Spleen (tissue), 11 donors: ENCODE results near the gene HCFC1. TPM values are rescaled to one million over a fixed set of nuclear protein-coding genes. Genes with fewer than 3 reads are reported as not detected.

Experiments used
- DNase-seq: peaks from one replicate; pipeline ENCODE4 v3.0.0-alpha.2; 2020
- H3K27ac ChIP-seq, 8 donors: fragments of 200-600 bp; sonication (generic) in 7 of 8; 1 replicate in 4 of 8; 2 replicates in 4 of 8; pipeline versions ENCODE4 v1.5.0 to v1.8.0; 2016 to 2021; ENCODE audit warnings: inconsistent platforms in 4 of 8, mild to moderate bottlenecking in 4 of 8, moderate library complexity in 1 of 8
- H3K27me3 ChIP-seq, 7 donors: fragments of 200-600 bp; sonication (generic) in 6 of 7; replicated peaks in 1 of 7; 1 replicate in 4 of 7; 2 replicates in 3 of 7; pipeline versions ENCODE4 v1.5.0 to v1.8.0; 2016 to 2021; ENCODE audit warnings: inconsistent platforms in 3 of 7, mild to moderate bottlenecking in 1 of 7
- H3K36me3 ChIP-seq, 6 donors: fragments of 200-600 bp; sonication (generic) in 5 of 6; 1 replicate in 4 of 6; 2 replicates in 2 of 6; pipeline versions ENCODE4 v1.5.0 to v1.8.0; 2016 to 2021; ENCODE audit warnings: inconsistent platforms in 2 of 6
- H3K4me1 ChIP-seq, 6 donors: fragments of 200-600 bp; sonication (generic) in 5 of 6; 1 replicate in 3 of 6; 2 replicates in 3 of 6; pipeline versions ENCODE4 v1.5.0 to v1.8.0; 2016 to 2021; ENCODE audit warnings: inconsistent platforms in 3 of 6
- H3K4me3 ChIP-seq, 8 donors: fragments of 200-600 bp; sonication (generic) in 7 of 8; 1 replicate in 4 of 8; 2 replicates in 4 of 8; pipeline versions ENCODE4 v1.5.0 to v1.8.0; 2016 to 2021; ENCODE audit warnings: inconsistent platforms in 4 of 8, mild to moderate bottlenecking in 4 of 8, moderate library complexity in 2 of 8
- H3K9me3 ChIP-seq, 8 donors: fragments of 200-600 bp; sonication (generic) in 7 of 8; 1 replicate in 4 of 8; 2 replicates in 4 of 8; pipeline versions ENCODE4 v1.5.0 to v1.8.0; 2016 to 2021; ENCODE audit warnings: inconsistent platforms in 4 of 8
- CTCF ChIP-seq, 11 experiments: fragments of 200-600 bp in 7 of 11; fragments of 450-650 bp in 4 of 11; sonication (generic) in 4 of 11; IDR thresholded peaks in 8 of 11; conservative IDR thresholded peaks in 3 of 11; 1 replicate in 7 of 11; 2 replicates in 4 of 11; pipeline versions ENCODE4 v1.4.0 to v1.8.0; 2016 to 2021; ENCODE audit warnings: antibody characterized with exemption in 11 of 11, inconsistent platforms in 4 of 11, mild to moderate bottlenecking in 1 of 11
- POLR2A ChIP-seq, 3 donors: fragments of 450-650 bp; IDR thresholded peaks; one replicate each; pipeline ENCODE4 v1.5.1; 2017; ENCODE audit warnings: antibody characterized with exemption in 3 of 3, mild to moderate bottlenecking in 1 of 3
- POLR2AphosphoS5 ChIP-seq, 3 donors: sonication (generic); formaldehyde crosslinking; IDR thresholded peaks; one replicate each; pipeline ENCODE4 v1.5.1; 2017; ENCODE audit warnings: antibody characterized with exemption in 3 of 3
- WGBS, 5 donors: extraction: QIAGEN DNeasy Blood & Tissue Kit in 3 of 5; methylation state at CpG; one replicate each; pipeline versions ENCODE4 v1.1.5 to v1.1.7; 2013 to 2018; 5-methylcytosine and 5-hydroxymethylcytosine counted together
- intact Hi-C: fragments of 100-400 bp; cut with DNase I; formaldehyde crosslinking; loops from one replicate; pipeline ENCODE4 v1.15.0; 2023; ENCODE audit warnings: low total_unique reads
- polyA plus RNA-seq, 3 donors: library from polyadenylated mRNA; stranded (reverse); fragments of 200-250 nt; gene quantifications; one replicate each; pipeline ENCODE4 v1.2.1, GENCODE V29; 2013
- total RNA-seq, 7 donors: library from RNA; depleted of rRNA in 3 of 7; stranded (reverse); fragments of >200 nt in 3 of 7; fragmentation: NEBNext Ultra II Directional in 4 of 7; extraction: Animal tissue kit (Norgen Biotek cat#: 25700) in 4 of 7; gene quantifications; one replicate each; pipeline versions ENCODE4 v1.1.0 to v1.2.1, GENCODE V29; 2016 to 2021
- donor health status: healthy with polysubstance abuse.
- donor health status: DM: no; HTN: no; CAD: no; lungs with moderate emphysema.
- donor health status: DM: no; HTN: no; CAD: no.
- donor health status: Bipolar disorder and iron deficiency.
- donor health status: healthy.
- donor health status: DM: no; HTN: no; CAD: no.
- donor health status: DM: yes; HTN: yes; CAD: no.

HCFC1 gene
- total and polyA plus RNA-seq, 10 donors, result 9.5 to 86.5 (median 60.8) TPM

- H3K27me3 ChIP-seq, result peaks cover 0 to 6% (median 0%) of the 10 kb centered on the region in 7 donors
- TF ChIP-seq CTCF (IDR thresholded peaks at IDR 0.05 in 8 of 11, conservative IDR thresholded peaks at IDR 0.05 in 3 of 11), result peak; percentile 70 to 94 (median 82)
- TF ChIP-seq POLR2AphosphoS5 (IDR thresholded peaks at IDR 0.05), result peak in 2 of 3 donors; percentile 16 to 39
- no peak for TF ChIP-seq POLR2A (IDR thresholded peaks at IDR 0.05)
- intact Hi-C loops, result no loop called here
- 43 to 54% (median 45%) methylated on average over 6 to 20 of the region's 20 CpGs for WGBS, 5 donors
- no peak overlapping the region for H3K4me3 ChIP-seq
- peak; percentile 87 for DNase-seq
- H3K9me3 ChIP-seq, result no peaks in the 10 kb centered on the region
- peak overlapping the region in 3 of 8 donors; percentile 7 to 52 (median 24) for H3K27ac ChIP-seq
- peaks cover 0 to 85% (median 24%) of the 10 kb centered on the region in 6 donors for H3K4me1 ChIP-seq
- H3K36me3 ChIP-seq, result peaks cover 0 to 86% (median 27%) of the 10 kb centered on the region in 6 donors
Measured at GRCh38 chrX:154013614-154014360, 42.2 kb upstream of the HCFC1 start.

- Histone ChIP-seq H3K27me3 (peaks cover 0 to 6% (median 0%) of the 10 kb centered on the region in 7 donors), H3K4me3 (no peak overlapping the region), H3K4me1 (peaks cover 0 to 85% (median 22%) of the 10 kb centered on the region in 6 donors), H3K36me3 (peaks cover 0 to 81% (median 27%) of the 10 kb centered on the region in 6 donors), H3K9me3 (no peaks in the 10 kb centered on the region), H3K27ac (peak overlapping the region in 3 of 8 donors; percentile 7 to 52 (median 24))
- WGBS, 5 donors, result 75 to 82% (median 78%) methylated on average over 12 to 17 of the region's 17 CpGs; no CpG with 5 or more reads in 1 of the 5 donors
- no peak for DNase-seq
- TF ChIP-seq CTCF (IDR thresholded peaks at IDR 0.05 in 8 of 11, conservative IDR thresholded peaks at IDR 0.05 in 3 of 11) (no peak), POLR2A (IDR thresholded peaks at IDR 0.05) (no peak), POLR2AphosphoS5 (IDR thresholded peaks at IDR 0.05) (no peak)
- intact Hi-C loops, result no loop called here
Measured at GRCh38 chrX:154013001-154013421, 41.4 kb upstream of the HCFC1 start.

- peak overlapping the region in 2 of 8 donors; percentile 52 to 77 for H3K27ac ChIP-seq
- no peaks in the 10 kb centered on the region for H3K9me3 ChIP-seq
- H3K4me1 ChIP-seq, result peaks cover 0 to 85% (median 19%) of the 10 kb centered on the region in 6 donors
- no peak for DNase-seq
- H3K27me3 ChIP-seq, result peaks cover 0 to 6% (median 0%) of the 10 kb centered on the region in 7 donors
- 80 to 90% (median 87%) methylated on average over 2 to 17 of the region's 17 CpGs for WGBS, 5 donors
- TF ChIP-seq POLR2A (IDR thresholded peaks at IDR 0.05), result no peak
- peak in 2 of 3 donors; percentile 12 to 54 for TF ChIP-seq POLR2AphosphoS5 (IDR thresholded peaks at IDR 0.05)
- no peak for TF ChIP-seq CTCF (IDR thresholded peaks at IDR 0.05 in 8 of 11, conservative IDR thresholded peaks at IDR 0.05 in 3 of 11)
- H3K36me3 ChIP-seq, result peaks cover 0 to 76% (median 27%) of the 10 kb centered on the region in 6 donors
- intact Hi-C loops, result no loop called here
- no peak overlapping the region for H3K4me3 ChIP-seq
Measured at GRCh38 chrX:154012336-154012991, 40.8 kb upstream of the HCFC1 start.
